Hepatocyte (in vitro differentiated cells): Measurements from ENCODE around the gene NMRAL1.

Experiments
- EZH2 ChIP-seq: fragments of 200-600 bp; sonication (generic); IDR thresholded peaks from 2 replicates; pipeline ENCODE4 v1.6.1; 2016; ENCODE audit warnings: antibody characterized with exemption, mild to moderate bottlenecking, borderline replicate concordance
- EZH2phosphoT487 ChIP-seq: fragments of 200-600 bp; sonication (generic); IDR thresholded peaks from one replicate; pipeline ENCODE4 v1.6.1; 2018; ENCODE audit warnings: antibody characterized with exemption, mild to moderate bottlenecking, low read depth, moderate library complexity; ENCODE audit not compliant: unreplicated experiment, severe bottlenecking
- TF ChIP-seq, protein P1 (sequence below): fragments of 200-600 bp; sonication (generic); IDR thresholded peaks from 2 replicates; pipeline ENCODE4 v1.5.1; 2016; ENCODE audit warnings: antibody characterized with exemption, mild to moderate bottlenecking; ENCODE audit not compliant: poor library complexity

DNA sequence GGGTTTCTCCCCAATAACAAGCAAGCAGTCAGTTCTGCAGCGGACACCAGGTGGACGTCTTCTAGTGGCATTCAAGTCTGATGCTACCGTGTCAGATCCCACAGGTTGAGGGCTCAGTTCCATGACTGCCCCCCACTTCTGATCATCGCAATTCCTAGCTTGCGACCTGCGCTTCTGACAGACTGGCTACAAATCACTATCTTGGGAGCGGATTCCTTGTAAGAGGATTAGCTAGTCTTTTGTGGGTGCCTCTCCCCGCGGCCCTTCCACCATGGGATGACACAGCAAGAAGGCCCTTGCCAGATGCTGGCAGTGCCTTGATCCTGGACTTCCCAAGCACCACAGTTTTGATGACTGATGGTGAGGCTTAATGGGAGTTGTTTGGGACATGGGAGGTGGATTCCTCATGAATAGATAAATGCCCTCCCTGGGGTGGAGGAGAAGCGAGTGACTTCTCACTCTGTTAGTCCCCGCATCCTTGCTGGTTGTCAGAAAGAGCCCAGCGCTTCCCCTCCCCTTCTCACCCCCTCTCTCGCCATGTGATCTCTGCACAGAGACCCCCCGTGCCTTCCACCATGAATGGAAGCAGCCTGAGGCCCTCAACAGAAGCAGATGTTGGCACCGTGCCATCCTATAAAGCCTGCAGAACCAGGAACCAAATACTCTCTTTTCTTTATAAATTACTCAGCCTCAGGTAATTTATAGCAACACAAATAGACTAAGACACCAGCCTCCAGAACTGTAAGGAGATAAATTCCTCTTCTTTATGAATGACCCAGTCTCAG is 45.0 kb upstream of the NMRAL1 start:
- TF ChIP-seq, protein P1, sequence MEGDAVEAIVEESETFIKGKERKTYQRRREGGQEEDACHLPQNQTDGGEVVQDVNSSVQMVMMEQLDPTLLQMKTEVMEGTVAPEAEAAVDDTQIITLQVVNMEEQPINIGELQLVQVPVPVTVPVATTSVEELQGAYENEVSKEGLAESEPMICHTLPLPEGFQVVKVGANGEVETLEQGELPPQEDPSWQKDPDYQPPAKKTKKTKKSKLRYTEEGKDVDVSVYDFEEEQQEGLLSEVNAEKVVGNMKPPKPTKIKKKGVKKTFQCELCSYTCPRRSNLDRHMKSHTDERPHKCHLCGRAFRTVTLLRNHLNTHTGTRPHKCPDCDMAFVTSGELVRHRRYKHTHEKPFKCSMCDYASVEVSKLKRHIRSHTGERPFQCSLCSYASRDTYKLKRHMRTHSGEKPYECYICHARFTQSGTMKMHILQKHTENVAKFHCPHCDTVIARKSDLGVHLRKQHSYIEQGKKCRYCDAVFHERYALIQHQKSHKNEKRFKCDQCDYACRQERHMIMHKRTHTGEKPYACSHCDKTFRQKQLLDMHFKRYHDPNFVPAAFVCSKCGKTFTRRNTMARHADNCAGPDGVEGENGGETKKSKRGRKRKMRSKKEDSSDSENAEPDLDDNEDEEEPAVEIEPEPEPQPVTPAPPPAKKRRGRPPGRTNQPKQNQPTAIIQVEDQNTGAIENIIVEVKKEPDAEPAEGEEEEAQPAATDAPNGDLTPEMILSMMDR, result no peak
- TF ChIP-seq EZH2 (no peak), EZH2phosphoT487 (no peak)
